GM23248 (cell line): Measurements from ENCODE around the gene RPS15. TPM values are rescaled to one million over a fixed set of nuclear protein-coding genes. Genes with fewer than 3 reads are reported as not detected.

Source experiments
- DNase-seq: peaks from one replicate; pipeline ENCODE4 v3.0.0-alpha.2; 2015
- H2AFZ ChIP-seq: fragments of 200-600 bp; sonication (generic); 2 replicates; pipeline ENCODE4 v1.6.1; 2016; ENCODE audit warnings: antibody characterized with exemption
- H3F3A ChIP-seq: fragments of 200-600 bp; sonication (generic); 2 replicates; pipeline ENCODE4 v1.6.1; 2016; ENCODE audit warnings: mild to moderate bottlenecking, antibody characterized with exemption, mixed run types; ENCODE audit not compliant: insufficient read depth
- H3K27ac ChIP-seq: fragments of 200-600 bp; sonication (generic); 2 replicates; pipeline ENCODE4 v1.5.1; 2016; ENCODE audit warnings: mild to moderate bottlenecking
- H3K27me3 ChIP-seq: fragments of 200-600 bp; sonication (generic); replicated peaks from 2 replicates; pipeline ENCODE4 v1.6.1; 2016; ENCODE audit warnings: mild to moderate bottlenecking; ENCODE audit not compliant: insufficient read depth
- H3K36me3 ChIP-seq: fragments of 200-600 bp; sonication (generic); 2 replicates; pipeline ENCODE4 v1.6.1; 2016; ENCODE audit warnings: low read depth, mild to moderate bottlenecking
- H3K4me1 ChIP-seq: fragments of 200-600 bp; sonication (generic); 2 replicates; pipeline ENCODE4 v1.6.1; 2016; ENCODE audit warnings: mild to moderate bottlenecking; ENCODE audit not compliant: insufficient read depth
- H3K4me2 ChIP-seq: fragments of 200-600 bp; sonication (generic); one replicate; pipeline ENCODE4 v1.6.1; 2016; ENCODE audit warnings: mild to moderate bottlenecking; ENCODE audit not compliant: unreplicated experiment
- H3K4me3 ChIP-seq: fragments of 200-600 bp; sonication (generic); 2 replicates; pipeline ENCODE4 v1.5.1; 2016; ENCODE audit warnings: mild to moderate bottlenecking
- H3K79me2 ChIP-seq: fragments of 200-600 bp; sonication (generic); 2 replicates; pipeline ENCODE4 v1.6.1; 2016; ENCODE audit warnings: mild to moderate bottlenecking; ENCODE audit not compliant: insufficient read depth
- H3K9ac ChIP-seq: fragments of 200-600 bp; sonication (generic); 2 replicates; pipeline ENCODE4 v1.6.1; 2016; ENCODE audit warnings: mild to moderate bottlenecking
- H3K9me2 ChIP-seq: fragments of 200-600 bp; sonication (generic); 2 replicates; pipeline ENCODE4 v1.6.1; 2016; ENCODE audit warnings: mixed run types, mild to moderate bottlenecking, moderate library complexity; ENCODE audit not compliant: insufficient read depth
- H3K9me3 ChIP-seq: fragments of 200-600 bp; sonication (generic); one replicate; pipeline ENCODE4 v1.6.1; 2017; ENCODE audit warnings: low read depth
- H4K20me1 ChIP-seq: fragments of 200-600 bp; sonication (generic); 2 replicates; pipeline ENCODE4 v1.6.0; 2016; ENCODE audit not compliant: insufficient read depth
- EZH2 ChIP-seq: fragments of 200-600 bp; sonication (generic); IDR thresholded peaks from 2 replicates; pipeline ENCODE4 v1.6.1; 2018; ENCODE audit warnings: antibody characterized with exemption, mild to moderate bottlenecking; ENCODE audit not compliant: insufficient read depth, poor library complexity, severe bottlenecking
- EZH2phosphoT487 ChIP-seq: fragments of 200-600 bp; sonication (generic); IDR thresholded peaks from 2 replicates; pipeline ENCODE4 v1.6.1; 2018; ENCODE audit warnings: antibody characterized with exemption, moderate library complexity, mild to moderate bottlenecking, low read depth; ENCODE audit not compliant: insufficient read depth
- WGBS, 2 experiments: methylation state at CpG; one replicate each; pipeline ENCODE4 v1.1.6; 2015 to 2017; ENCODE audit warnings: low lambda C conversion rate in 2 of 2, low coverage in 1 of 2; ENCODE audit errors: missing lambda C conversion rate in 2 of 2; 5-methylcytosine and 5-hydroxymethylcytosine counted together
- in situ Hi-C: fragments of 300-500 bp; cut with MboI; formaldehyde crosslinking; loops from 2 replicates; pipeline ENCODE4 v1.15.0; 2020
- polyA plus RNA-seq: library from polyadenylated mRNA; unstranded; fragments of >200 nt; fragmentation: Nextera tagmentation; extraction: Ambion mirVana; gene quantifications from 2 replicates; pipeline ENCODE4 v1.2.1, GENCODE V29; 2016
- total RNA-seq: library from RNA; depleted of rRNA; stranded (reverse); fragments of >200 nt; shearing (Covaris generic); gene quantifications from 2 replicates; pipeline ENCODE4 v1.2.3, GENCODE V29; 2014

RPS15 gene
- total and polyA plus RNA-seq, 2 experiments from 2014 or later: 921 to 1,289 TPM

DNA sequence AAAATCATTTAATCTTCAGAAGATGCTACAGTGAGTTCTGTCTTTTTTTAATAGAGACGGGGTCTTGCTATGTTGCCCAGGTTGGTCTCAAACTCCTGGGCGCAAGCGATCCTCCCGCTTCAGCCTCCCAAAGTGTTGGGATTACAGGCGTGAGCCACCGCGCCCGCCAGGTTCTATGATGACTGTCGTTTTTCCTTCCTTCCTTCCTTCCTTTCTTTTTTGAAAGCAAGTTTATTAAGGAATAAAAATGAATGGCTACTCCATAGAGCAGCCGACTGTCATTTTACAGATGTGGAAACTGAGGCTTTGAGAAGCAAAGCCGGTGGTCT lies 36.3 kb upstream of the RPS15 start:
- Histone ChIP-seq H3K79me2 (no peaks in the 10 kb centered on the region), H3K4me1 (0 out of 2 replicates have a peak, but pooled peaks cover 3% of the 10 kb centered on the region), H3K4me2 (peak overlapping the region; percentile 87), H3K9me2 (no peaks in the 10 kb centered on the region), H3K9ac (peak overlapping the region; percentile 61), H4K20me1 (no peaks in the 10 kb centered on the region), H3K27me3 (no peaks in the 10 kb centered on the region), H3K27ac (no peak overlapping the region), H3F3A (no peaks in the 10 kb centered on the region), H3K4me3 (peak overlapping the region; percentile 80), H3K36me3 (no peaks in the 10 kb centered on the region), H2AFZ (peak overlapping the region; percentile 65), H3K9me3 (no peaks in the 10 kb centered on the region)
- TF ChIP-seq EZH2 (no peak), EZH2phosphoT487 (no peak)
- 56 to 61% methylated on average over 11 of the region's 11 CpGs for WGBS, 2 experiments
- in situ Hi-C loops: no loop called here
- DNase-seq: no peak

GRCh38 chr19:1402411-1403070 lies 35.7 kb upstream of the RPS15 start:
- Histone ChIP-seq H3K79me2 (no peaks in the 10 kb centered on the region), H3K27me3 (no peaks in the 10 kb centered on the region), H3K4me3 (no peak overlapping the region), H3K4me2 (no peak overlapping the region), H3K9me2 (no peaks in the 10 kb centered on the region), H3K27ac (no peak overlapping the region), H3K9me3 (no peaks in the 10 kb centered on the region), H3K36me3 (no peaks in the 10 kb centered on the region), H3F3A (no peaks in the 10 kb centered on the region), H4K20me1 (no peaks in the 10 kb centered on the region), H3K4me1 (0 out of 2 replicates have a peak, but pooled peaks cover 3% of the 10 kb centered on the region), H2AFZ (0 out of 2 replicates have a peak overlapping the region, but pooled peaks have one; percentile 13), H3K9ac (no peak overlapping the region)
- no peak for TF ChIP-seq EZH2
- no peak for TF ChIP-seq EZH2phosphoT487
- DNase-seq: no peak
- in situ Hi-C loops: no loop called here
- WGBS, 2 experiments: 68 to 73% methylated on average over 25 of the region's 25 CpGs

GRCh38 chr19:1406774-1407527 lies 31.2 kb upstream of the RPS15 start:
- no peak for TF ChIP-seq EZH2
- TF ChIP-seq EZH2phosphoT487: no peak
- Histone ChIP-seq H3K27me3 (no peaks in the 10 kb centered on the region), H3F3A (0 out of 2 replicates have a peak, but pooled peaks cover 4% of the 10 kb centered on the region), H3K27ac (peak overlapping the region; percentile 61), H3K9ac (peak overlapping the region; percentile 78), H3K79me2 (peaks cover 41% of the 10 kb centered on the region), H3K36me3 (no peaks in the 10 kb centered on the region), H3K4me2 (peak overlapping the region; percentile 73), H4K20me1 (no peaks in the 10 kb centered on the region), H3K9me2 (no peaks in the 10 kb centered on the region), H3K4me1 (peaks cover 20% of the 10 kb centered on the region), H3K9me3 (no peaks in the 10 kb centered on the region), H2AFZ (peak overlapping the region; percentile 87), H3K4me3 (peak overlapping the region; percentile 79)
- 1 to 2% methylated on average over 49 to 69 of the region's 72 CpGs for WGBS, 2 experiments
- in situ Hi-C loops: no loop called here
- peak; percentile 99 for DNase-seq

- H3K27me3 ChIP-seq: no peaks in the 10 kb centered on the region
- 0 out of 2 replicates have a peak, but pooled peaks cover 4% of the 10 kb centered on the region for H3F3A ChIP-seq
- DNase-seq: peak; percentile 46
- in situ Hi-C loops: no loop called here
- peaks cover 23% of the 10 kb centered on the region for H3K4me1 ChIP-seq
- WGBS, 2 experiments: 0 to 3% methylated on average over 27 to 39 of the region's 121 CpGs
- H3K9ac ChIP-seq: peak within 1 kb of the TSS; percentile 97
- TF ChIP-seq EZH2phosphoT487: no peak
- TF ChIP-seq EZH2: no peak
- H3K27ac ChIP-seq: peak within 1 kb of the TSS; percentile 92
- H3K9me2 ChIP-seq: no peaks in the 10 kb centered on the region
- H3K9me3 ChIP-seq: no peaks in the 10 kb centered on the region
- H3K4me2 ChIP-seq: peak within 1 kb of the TSS; percentile 84
- no peaks in the 10 kb centered on the region for H3K36me3 ChIP-seq
- no peaks in the 10 kb centered on the region for H4K20me1 ChIP-seq
- H2AFZ ChIP-seq: peak within 1 kb of the TSS; percentile 87
- peak within 1 kb of the TSS; percentile 79 for H3K4me3 ChIP-seq
- peaks cover 49% of the 10 kb centered on the region for H3K79me2 ChIP-seq
Observed at GRCh38 chr19:1407528-1408299, 30.5 kb upstream of the RPS15 start, which contains the start of gene DAZAP1. TSS of gene DAZAP1 (plus strand) at chr19:1407586. CDS start at chr19:1407774, 188 bp downstream.
